Omental fat pad (tissue), 4 donors: ENCODE measurements around the gene ATP5F1E. TPM values are rescaled to one million over a fixed set of nuclear protein-coding genes. Genes with fewer than 3 reads are reported as not detected.
A peak's percentile ranks its signal among the peaks of the same experiment; 100 is the strongest.

Experiments
- ATAC-seq: fragments of 150-250 bp; one replicate; pipeline ENCODE4 v1.9.1; 2016; ENCODE audit warnings: mild to moderate bottlenecking, moderate library complexity; ENCODE audit not compliant: low FRiP score
- DNase-seq: peaks from one replicate; pipeline ENCODE4 v3.0.0-alpha.2; 2019; ENCODE audit warnings: low spot score
- total RNA-seq, 4 donors: library from RNA; depleted of rRNA; stranded (reverse); fragments of >200 nt; gene quantifications; one replicate each; pipeline ENCODE4 v1.1.0, GENCODE V29; 2016
- TF ChIP-seq, protein P1 (sequence below), 3 donors: fragments of 450-650 bp; IDR thresholded peaks; one replicate each; pipeline ENCODE4 v1.5.1; 2016 to 2017; ENCODE audit warnings: antibody characterized with exemption in 3 of 3, mild to moderate bottlenecking in 3 of 3, moderate library complexity in 2 of 3

Gene ATP5F1E
- 10 to 100 TPM; 33.4 to 46.4 (median 37.5) TPM for total RNA-seq

DNA sequence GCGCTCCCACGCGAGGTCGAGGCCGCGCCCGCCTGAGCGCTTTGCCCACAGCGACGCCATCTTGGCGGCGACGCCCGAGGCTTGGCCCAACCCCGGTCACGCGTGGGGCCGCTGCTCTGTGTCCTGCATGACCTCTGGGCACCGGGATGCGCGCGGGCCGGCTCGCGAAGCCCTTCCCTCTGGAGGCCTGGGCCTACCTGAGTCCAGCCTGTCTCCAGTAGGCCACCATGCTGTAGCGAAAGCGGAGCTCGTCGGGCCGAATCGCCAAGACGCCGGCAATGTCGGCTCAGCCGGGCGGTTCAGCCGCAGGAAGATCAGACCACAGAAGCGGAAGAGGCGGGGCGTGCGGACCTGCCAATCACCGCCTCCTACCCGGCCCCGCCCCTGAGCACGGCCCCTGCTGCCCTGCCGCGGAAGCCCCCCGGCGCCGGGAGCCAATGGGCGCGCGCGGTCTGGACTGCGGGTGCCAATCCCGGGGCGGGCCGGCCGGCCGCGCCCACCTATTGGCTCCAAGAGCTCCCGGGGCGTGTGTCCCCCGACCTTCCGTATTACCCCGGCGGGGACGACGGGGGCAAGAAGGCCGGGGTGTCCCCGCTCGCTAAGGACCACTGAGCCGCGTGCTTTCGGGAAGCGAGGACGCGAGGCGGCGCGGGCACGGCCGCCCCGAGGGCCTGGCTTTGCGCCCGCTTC, at the start of gene ATP5F1E:
Gene ATP5F1E (minus strand): TSS at position 313 of the 690 bp plus-strand sequence. CDS start 84 bp downstream, at position 229.
- ATAC-seq, result peak; percentile 100
- TF ChIP-seq, protein P1, sequence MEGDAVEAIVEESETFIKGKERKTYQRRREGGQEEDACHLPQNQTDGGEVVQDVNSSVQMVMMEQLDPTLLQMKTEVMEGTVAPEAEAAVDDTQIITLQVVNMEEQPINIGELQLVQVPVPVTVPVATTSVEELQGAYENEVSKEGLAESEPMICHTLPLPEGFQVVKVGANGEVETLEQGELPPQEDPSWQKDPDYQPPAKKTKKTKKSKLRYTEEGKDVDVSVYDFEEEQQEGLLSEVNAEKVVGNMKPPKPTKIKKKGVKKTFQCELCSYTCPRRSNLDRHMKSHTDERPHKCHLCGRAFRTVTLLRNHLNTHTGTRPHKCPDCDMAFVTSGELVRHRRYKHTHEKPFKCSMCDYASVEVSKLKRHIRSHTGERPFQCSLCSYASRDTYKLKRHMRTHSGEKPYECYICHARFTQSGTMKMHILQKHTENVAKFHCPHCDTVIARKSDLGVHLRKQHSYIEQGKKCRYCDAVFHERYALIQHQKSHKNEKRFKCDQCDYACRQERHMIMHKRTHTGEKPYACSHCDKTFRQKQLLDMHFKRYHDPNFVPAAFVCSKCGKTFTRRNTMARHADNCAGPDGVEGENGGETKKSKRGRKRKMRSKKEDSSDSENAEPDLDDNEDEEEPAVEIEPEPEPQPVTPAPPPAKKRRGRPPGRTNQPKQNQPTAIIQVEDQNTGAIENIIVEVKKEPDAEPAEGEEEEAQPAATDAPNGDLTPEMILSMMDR (IDR thresholded peaks at IDR 0.05), result no peak

DNA sequence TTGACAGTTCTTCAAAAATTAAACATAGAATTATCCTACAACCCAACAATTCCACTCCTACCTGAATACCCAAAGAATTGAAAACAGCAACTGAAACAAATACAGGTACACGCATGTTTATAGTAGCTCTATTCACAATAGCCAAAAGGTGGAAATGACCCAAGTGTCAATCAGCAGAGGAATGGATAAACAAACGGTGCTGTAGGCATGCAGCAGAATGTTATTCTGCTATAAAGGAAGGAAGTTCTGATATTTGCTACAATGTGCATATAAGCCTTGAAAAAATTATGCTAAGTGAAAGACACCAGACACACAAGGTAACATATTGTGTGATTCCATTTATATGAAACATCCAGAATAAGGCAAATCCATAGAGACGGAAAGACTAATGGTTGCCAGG, 48.9 kb upstream of the ATP5F1E start:
- no peak for ATAC-seq
- TF ChIP-seq, protein P1 (IDR thresholded peaks at IDR 0.05), result no peak
- DNase-seq, result no peak

More for the DNA sequence above, at the start of gene ATP5F1E:
- peak; percentile 76 for DNase-seq

DNA sequence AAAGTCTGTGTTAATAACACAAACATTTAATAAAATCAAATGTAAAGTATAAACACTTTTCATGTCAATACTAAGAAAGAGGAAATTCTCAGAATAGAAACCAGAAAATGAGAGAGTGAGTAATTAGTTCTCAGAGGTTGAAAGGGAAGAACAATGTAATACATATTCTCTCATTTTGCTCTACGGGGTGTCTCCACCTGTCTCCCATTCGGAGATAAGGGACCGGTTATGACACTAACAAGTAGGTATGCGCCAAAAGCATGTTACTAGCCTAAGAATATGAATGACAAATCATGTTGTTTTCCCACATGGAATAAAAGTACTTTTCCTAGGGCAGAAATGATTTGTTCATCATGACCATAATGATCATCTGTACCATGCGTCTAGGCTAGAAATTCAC, 46.1 kb upstream of the ATP5F1E start:
- TF ChIP-seq, protein P1 (IDR thresholded peaks at IDR 0.05), result no peak
- DNase-seq (no peak), ATAC-seq (no peak)

DNA sequence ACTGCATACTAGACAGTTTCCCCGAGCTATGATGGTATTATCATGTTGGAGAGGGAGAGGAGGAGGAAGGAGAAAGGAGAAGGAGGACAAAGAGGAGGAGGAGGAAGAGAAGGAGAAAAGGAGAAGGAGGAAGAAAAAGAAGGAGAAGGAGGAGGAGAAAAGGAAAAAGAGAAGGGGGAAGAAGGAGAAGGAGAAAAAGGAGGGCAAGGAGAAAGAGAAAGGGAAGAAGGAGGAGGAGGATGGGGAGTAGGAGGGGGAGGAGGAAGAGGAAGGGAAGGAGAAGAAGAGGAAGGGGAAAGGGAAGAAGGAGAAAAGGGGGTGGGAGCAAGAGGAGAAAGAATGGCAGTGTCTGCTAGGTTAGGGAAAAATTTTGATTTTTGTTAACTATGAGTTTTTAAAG, 45.6 kb upstream of the ATP5F1E start:
- ATAC-seq, result no peak
- TF ChIP-seq, protein P1 (IDR thresholded peaks at IDR 0.05), result no peak
- no peak for DNase-seq

DNA sequence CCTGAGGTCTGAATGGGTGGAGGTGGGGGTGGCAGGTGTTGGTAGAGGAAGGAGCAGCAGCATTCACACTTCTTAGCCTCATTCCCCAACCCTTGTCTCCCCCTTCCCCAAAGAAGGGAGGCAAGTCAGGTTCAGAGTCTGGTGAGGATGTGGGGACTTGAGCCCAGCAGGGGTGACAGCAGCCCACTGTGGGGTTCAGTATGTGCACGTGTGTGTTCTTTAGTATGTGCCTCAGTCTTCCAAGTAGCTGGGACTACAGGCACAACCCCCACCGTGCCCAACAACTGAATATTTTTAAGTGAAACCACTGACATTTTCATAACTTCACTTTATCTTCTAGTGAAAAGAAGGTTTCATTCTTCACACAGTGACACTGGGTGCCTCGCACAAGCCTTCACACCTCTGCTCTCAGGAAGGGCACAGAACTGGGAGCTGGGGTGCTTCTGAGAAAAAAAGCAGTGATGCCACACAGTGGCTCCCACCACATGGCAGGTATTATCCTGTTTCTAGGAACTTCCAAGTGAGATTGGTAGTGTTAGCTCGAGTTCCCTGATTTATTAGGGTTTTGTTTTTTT, 43.9 kb upstream of the ATP5F1E start:
- DNase-seq, result no peak
- TF ChIP-seq, protein P1 (IDR thresholded peaks at IDR 0.05), result no peak

DNA sequence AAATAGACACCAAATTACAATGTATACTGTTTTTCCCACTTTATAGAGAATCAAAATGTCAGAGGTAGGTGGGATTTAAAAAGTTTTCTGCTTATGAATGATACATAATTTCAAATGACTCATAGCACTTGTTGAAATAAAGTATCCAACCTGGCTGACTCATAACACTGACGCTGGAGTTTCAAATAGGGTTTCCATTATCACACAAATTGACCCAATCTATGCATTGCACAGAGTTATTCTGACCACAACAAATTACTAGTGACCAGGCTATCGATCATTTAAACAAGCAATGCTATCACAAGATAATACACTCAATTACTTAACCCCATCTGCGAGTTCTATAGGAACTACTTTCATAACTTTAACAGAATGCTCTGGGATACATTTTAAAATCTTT, 42.3 kb upstream of the ATP5F1E start:
- DNase-seq (no peak), ATAC-seq (peak; percentile 76)
- TF ChIP-seq, protein P1 (IDR thresholded peaks at IDR 0.05), result no peak

More for the DNA sequence above, 43.9 kb upstream of the ATP5F1E start:
- no peak for ATAC-seq

DNA sequence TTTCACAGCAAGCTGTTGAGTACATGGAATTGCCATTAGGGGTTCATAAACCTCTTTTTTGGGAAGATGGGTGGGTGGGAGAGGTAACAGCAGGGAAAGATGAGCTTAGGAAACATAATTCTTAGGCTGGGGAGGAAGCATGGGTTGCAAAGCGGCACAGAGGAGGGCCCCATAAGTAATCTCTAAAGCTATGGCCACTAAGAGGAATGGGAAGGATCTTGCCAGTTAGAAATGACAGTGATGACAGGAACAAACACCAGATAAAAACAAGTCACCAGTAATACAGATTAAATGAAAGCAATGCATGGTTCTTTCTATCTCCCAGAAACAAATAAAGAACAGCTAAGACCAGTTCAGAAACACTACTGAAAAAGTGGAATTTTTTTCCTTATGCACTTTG, 41.4 kb upstream of the ATP5F1E start:
- DNase-seq (no peak), ATAC-seq (no peak)
- TF ChIP-seq, protein P1 (IDR thresholded peaks at IDR 0.05), result no peak
